PC-9 (cell line): Measurements from ENCODE around the gene C14orf93.

Experiments
- EZH2 ChIP-seq: fragments of 200-600 bp; sonication (generic); IDR thresholded peaks from 2 replicates; pipeline ENCODE4 v1.8.0; 2017; ENCODE audit warnings: antibody characterized with exemption, low read depth
- TF ChIP-seq, protein P1 (sequence below): fragments of 200-600 bp; sonication (generic); conservative IDR thresholded peaks from 2 replicates; pipeline ENCODE4 v1.6.1; 2017; ENCODE audit warnings: mixed run types, antibody characterized with exemption, mild to moderate bottlenecking, moderate library complexity

DNA sequence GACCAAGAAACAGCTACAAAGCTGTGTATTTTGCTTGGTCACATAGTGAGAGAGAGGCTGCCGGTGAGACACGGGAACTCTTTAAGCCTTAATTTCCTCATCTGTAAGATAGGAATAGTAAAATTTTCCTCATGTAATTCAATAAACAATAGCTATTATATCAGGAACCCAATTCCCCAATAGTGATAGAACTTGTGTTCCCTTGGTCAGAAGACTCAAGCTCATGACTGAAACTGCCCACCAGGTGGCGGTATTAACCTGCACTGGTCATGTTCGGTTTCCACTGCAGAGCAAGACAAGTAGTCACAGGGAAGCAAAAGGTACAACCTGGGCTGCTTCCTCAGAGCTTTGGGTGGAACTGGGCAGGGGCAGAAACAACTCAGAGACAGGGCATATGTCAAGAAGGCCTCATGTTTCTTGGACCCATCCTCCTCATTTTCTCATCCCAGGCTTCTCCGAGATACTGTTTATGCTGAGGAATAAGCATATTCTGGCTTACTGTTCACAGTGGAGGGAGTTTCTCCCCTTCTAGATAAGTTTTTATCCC, 23.4 kb downstream of the C14orf93 start:
- TF ChIP-seq, protein P1, sequence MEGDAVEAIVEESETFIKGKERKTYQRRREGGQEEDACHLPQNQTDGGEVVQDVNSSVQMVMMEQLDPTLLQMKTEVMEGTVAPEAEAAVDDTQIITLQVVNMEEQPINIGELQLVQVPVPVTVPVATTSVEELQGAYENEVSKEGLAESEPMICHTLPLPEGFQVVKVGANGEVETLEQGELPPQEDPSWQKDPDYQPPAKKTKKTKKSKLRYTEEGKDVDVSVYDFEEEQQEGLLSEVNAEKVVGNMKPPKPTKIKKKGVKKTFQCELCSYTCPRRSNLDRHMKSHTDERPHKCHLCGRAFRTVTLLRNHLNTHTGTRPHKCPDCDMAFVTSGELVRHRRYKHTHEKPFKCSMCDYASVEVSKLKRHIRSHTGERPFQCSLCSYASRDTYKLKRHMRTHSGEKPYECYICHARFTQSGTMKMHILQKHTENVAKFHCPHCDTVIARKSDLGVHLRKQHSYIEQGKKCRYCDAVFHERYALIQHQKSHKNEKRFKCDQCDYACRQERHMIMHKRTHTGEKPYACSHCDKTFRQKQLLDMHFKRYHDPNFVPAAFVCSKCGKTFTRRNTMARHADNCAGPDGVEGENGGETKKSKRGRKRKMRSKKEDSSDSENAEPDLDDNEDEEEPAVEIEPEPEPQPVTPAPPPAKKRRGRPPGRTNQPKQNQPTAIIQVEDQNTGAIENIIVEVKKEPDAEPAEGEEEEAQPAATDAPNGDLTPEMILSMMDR = peak; percentile 82
- TF ChIP-seq EZH2 = no peak
